CD4-positive, alpha-beta memory T cell (primary cell): ENCODE measurements around the gene DCST1. TPM values are rescaled to one million over a fixed set of nuclear protein-coding genes. Genes with fewer than 3 reads are reported as not detected.
A peak's percentile ranks its signal among the peaks of the same experiment; 100 is the strongest.

Experiments used
- CTCF ChIA-PET: fragments of 350-600 bp; sonication (Branson Sonifier 250); formaldehyde crosslinking; loops from one replicate; lab custom pipeline; 2021; ENCODE audit warnings: inconsistent platforms; ENCODE audit not compliant: partially characterized antibody; lab: Charles Lee
- POLR2A ChIA-PET: fragments of 350-600 bp; sonication (Branson Sonifier 250); formaldehyde crosslinking; loops from one replicate; lab custom pipeline; 2021; ENCODE audit not compliant: partially characterized antibody; lab: Charles Lee
- DNase-seq, 5 donors: peaks; one replicate each; pipeline versions ENCODE4 v3.0.0 to v3.0.0-alpha.2; 2020 to 2022; ENCODE audit warnings: mixed read lengths in 1 of 5
- H3K27ac ChIP-seq: one replicate; pipeline ENCODE4 v1.7.0; 2013; ENCODE audit warnings: low read depth, low read length
- H3K27me3 ChIP-seq: 2 replicates; pipeline ENCODE4 v1.7.0; 2013; ENCODE audit warnings: mild to moderate bottlenecking, low read length, moderate library complexity; ENCODE audit not compliant: insufficient read depth
- H3K36me3 ChIP-seq: 2 replicates; pipeline ENCODE4 v1.7.0; 2013; ENCODE audit warnings: mild to moderate bottlenecking, low read length, moderate library complexity; ENCODE audit not compliant: insufficient read depth
- H3K4me1 ChIP-seq: 2 replicates; pipeline ENCODE4 v1.7.0; 2013; ENCODE audit warnings: mild to moderate bottlenecking, low read length, moderate library complexity; ENCODE audit not compliant: insufficient read depth
- H3K4me3 ChIP-seq, 2 donors: one replicate each; pipeline ENCODE4 v1.7.0; 2013; ENCODE audit warnings: low read length in 2 of 2, mild to moderate bottlenecking in 1 of 2
- H3K9me3 ChIP-seq, 2 donors: one replicate each; pipeline ENCODE4 v1.7.0; 2013; ENCODE audit warnings: low read length in 2 of 2, control low read depth in 1 of 2; ENCODE audit not compliant: control insufficient read depth in 1 of 2
- H3K27ac Mint-ChIP-seq, 7 donors: one replicate each; pipeline ENCODE4 v1.8.0; 2020 to 2021; ENCODE audit warnings: mixed read lengths in 7 of 7, mild to moderate bottlenecking in 6 of 7, inconsistent platforms in 3 of 7, moderate library complexity in 3 of 7
- H3K27me3 Mint-ChIP-seq, 2 donors: one replicate each; pipeline ENCODE4 v1.8.0; 2020 to 2021; ENCODE audit warnings: mixed read lengths in 2 of 2
- H3K36me3 Mint-ChIP-seq, 2 donors: one replicate each; pipeline ENCODE4 v1.8.0; 2020 to 2021; ENCODE audit warnings: mixed read lengths in 2 of 2, inconsistent platforms in 1 of 2, mild to moderate bottlenecking in 1 of 2
- H3K4me1 Mint-ChIP-seq, 4 donors: one replicate each; pipeline ENCODE4 v1.8.0; 2020 to 2021; ENCODE audit warnings: mixed read lengths in 4 of 4, mild to moderate bottlenecking in 1 of 4
- H3K4me3 Mint-ChIP-seq, 8 donors: one replicate each; pipeline ENCODE4 v1.8.0; 2020 to 2021; ENCODE audit warnings: mixed read lengths in 8 of 8, mild to moderate bottlenecking in 7 of 8, moderate library complexity in 6 of 8, inconsistent platforms in 3 of 8
- H3K9me3 Mint-ChIP-seq, 8 donors: one replicate each; pipeline ENCODE4 v1.8.0; 2020 to 2021; ENCODE audit warnings: mixed read lengths in 8 of 8, mild to moderate bottlenecking in 5 of 8, inconsistent platforms in 3 of 8, moderate library complexity in 1 of 8
- intact Hi-C: fragments of 100-400 bp; cut with micrococcal nuclease; formaldehyde crosslinking; loops from one replicate; pipeline ENCODE4 v1.15.1; 2023
- polyA plus RNA-seq, 2 donors: library from polyadenylated mRNA; unstranded; fragments of 300-500 nt; fragmentation: Illumina TruSeq; gene quantifications; one replicate each; pipeline ENCODE4 v1.2.3, GENCODE V29; 2021
- total RNA-seq, 2 experiments: library from RNA; stranded (reverse); gene quantifications; one replicate each; pipeline ENCODE4 v1.2.3, GENCODE V29; 2021

DCST1 gene
- total and polyA plus RNA-seq, 4 experiments from 2014 or later: 0.14 TPM; not detected in 3

DNA sequence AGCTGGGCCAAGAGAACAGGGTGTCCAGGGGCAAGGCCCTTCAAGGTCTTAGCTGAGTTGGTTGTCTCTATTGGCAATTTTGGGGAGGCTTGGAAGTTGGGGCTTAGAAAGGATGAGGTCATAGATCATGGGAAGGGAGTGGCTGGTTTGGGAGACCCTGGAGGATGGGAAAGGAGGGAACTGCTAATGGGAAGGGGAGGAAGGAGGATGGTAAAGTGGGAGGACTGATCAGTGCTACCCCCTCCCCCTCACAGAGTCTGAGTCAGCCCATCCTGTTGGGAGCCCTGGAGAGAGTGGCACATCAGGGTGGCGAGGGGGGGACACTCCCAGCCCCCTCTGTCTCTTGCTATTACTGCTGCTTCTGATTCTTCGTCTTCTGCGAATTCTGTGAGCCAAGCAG lies 35.0 kb downstream of the DCST1 start:
- Mint-ChIP-seq H3K36me3 (peaks cover 11 to 17% of the 10 kb centered on the region in 2 donors), H3K9me3 (no peaks in the 10 kb centered on the region), H3K4me3 (peak overlapping the region in 1 of 8 donors; percentile 42), H3K27ac (peak overlapping the region in 1 of 7 donors; percentile 80), H3K27me3 (no peaks in the 10 kb centered on the region), H3K4me1 (peaks cover 19 to 60% (median 33%) of the 10 kb centered on the region in 4 donors)
- no peaks in the 10 kb centered on the region for H3K27me3 ChIP-seq
- H3K4me3 ChIP-seq: no peak overlapping the region
- H3K36me3 ChIP-seq: no peaks in the 10 kb centered on the region
- H3K27ac ChIP-seq: no peak overlapping the region
- no peaks in the 10 kb centered on the region for H3K9me3 ChIP-seq
- POLR2A ChIA-PET: interaction anchor here (0.5 kb wide), 1 partner anchor 601 kb away, joined by 3 read pairs; no protein-coding TSS in a partner anchor
- intact Hi-C loops: loop anchor here (10.0 kb wide), 1 partner anchor 304 kb away; no protein-coding TSS in a partner anchor
- peaks cover 38% of the 10 kb centered on the region for H3K4me1 ChIP-seq
- CTCF ChIA-PET: interaction anchor here (6.7 kb wide), 1 partner anchor 16 kb away, joined by 74 read pairs; no protein-coding TSS in a partner anchor
- no peak for DNase-seq

DNA sequence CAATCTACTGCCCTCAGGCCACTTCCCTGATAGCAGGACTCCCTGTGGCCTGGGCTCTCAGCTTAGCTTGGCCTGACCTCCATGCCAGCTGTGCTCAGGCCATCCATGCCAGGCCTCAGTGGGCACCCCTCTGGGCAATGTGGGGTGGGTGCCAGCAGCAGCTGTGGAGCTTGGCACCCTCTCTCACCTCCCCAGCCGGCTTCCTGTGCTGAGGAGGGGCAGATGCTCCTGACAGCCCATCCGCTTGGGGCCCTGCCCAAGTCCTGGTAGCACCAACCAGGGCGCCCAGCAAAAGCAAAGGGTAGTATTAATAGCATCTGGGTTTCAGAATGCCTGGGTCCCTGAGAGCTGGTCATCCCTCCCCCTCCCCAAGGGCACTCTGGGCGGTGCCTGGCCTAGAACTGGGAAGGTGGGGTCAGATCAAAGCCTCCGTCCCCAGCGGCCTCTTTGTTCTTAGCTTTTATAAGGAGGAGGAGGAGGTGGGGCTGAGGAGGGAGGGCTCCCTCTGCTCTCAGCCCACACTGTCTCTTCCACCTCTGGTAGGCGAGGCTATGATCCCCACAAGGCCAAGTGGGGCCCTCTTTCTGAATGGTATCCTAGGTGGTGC lies 36.0 kb downstream of the DCST1 start:
- no peaks in the 10 kb centered on the region for H3K36me3 ChIP-seq
- H3K4me1 ChIP-seq: peaks cover 35% of the 10 kb centered on the region
- intact Hi-C loops: loop anchor here (10.0 kb wide), 1 partner anchor 305 kb away; no protein-coding TSS in a partner anchor
- H3K27ac Mint-ChIP-seq: peak overlapping the region in 1 of 7 donors; percentile 68
- ChIA-PET CTCF (interaction anchor here (1.0 to 2.5 kb wide), 3 partner anchors 8 to 15 kb away, joined by 4 to 9 read pairs (median 9); no protein-coding TSS in a partner anchor), POLR2A (interaction anchor here (2.9 to 3.9 kb wide), 2 partner anchors 11 to 16 kb away, joined by 16 to 19 read pairs; no protein-coding TSS in a partner anchor)
- no peak overlapping the region for H3K27ac ChIP-seq
- no peaks in the 10 kb centered on the region for H3K27me3 Mint-ChIP-seq
- H3K9me3 Mint-ChIP-seq: no peaks in the 10 kb centered on the region
- no peaks in the 10 kb centered on the region for H3K9me3 ChIP-seq
- H3K36me3 Mint-ChIP-seq: peaks cover 11 to 16% of the 10 kb centered on the region in 2 donors
- H3K4me1 Mint-ChIP-seq: peaks cover 16 to 59% (median 33%) of the 10 kb centered on the region in 4 donors
- no peak for DNase-seq
- H3K27me3 ChIP-seq: no peaks in the 10 kb centered on the region
- H3K4me3 Mint-ChIP-seq: no peak overlapping the region
- no peak overlapping the region for H3K4me3 ChIP-seq

- H3K27ac Mint-ChIP-seq: no peak overlapping the region
- no peak for DNase-seq
- POLR2A ChIA-PET: interaction anchor here (0.7 to 3.9 kb wide), 4 partner anchors 10 to 53 kb away, joined by 3 to 19 read pairs (median 10); partner anchors contain the start of gene ADAM15
- no peaks in the 10 kb centered on the region for H3K27me3 Mint-ChIP-seq
- peaks cover 30% of the 10 kb centered on the region for H3K4me1 ChIP-seq
- no peaks in the 10 kb centered on the region for H3K9me3 ChIP-seq
- H3K9me3 Mint-ChIP-seq: no peaks in the 10 kb centered on the region
- intact Hi-C loops: no loop called here
- no peaks in the 10 kb centered on the region for H3K27me3 ChIP-seq
- CTCF ChIA-PET: interaction anchor here (0.7 to 2.5 kb wide), 7 partner anchors 9 to 26 kb away, joined by 3 to 9 read pairs (median 4); no protein-coding TSS in a partner anchor
- H3K4me3 ChIP-seq: peak overlapping the region; percentile 14 to 40
- H3K36me3 Mint-ChIP-seq: peaks cover 11 to 16% of the 10 kb centered on the region in 2 donors
- peak overlapping the region in 2 of 8 donors; percentile 15 to 60 for H3K4me3 Mint-ChIP-seq
- peaks cover 14 to 56% (median 31%) of the 10 kb centered on the region in 4 donors for H3K4me1 Mint-ChIP-seq
- H3K36me3 ChIP-seq: no peaks in the 10 kb centered on the region
- H3K27ac ChIP-seq: no peak overlapping the region
Observed at GRCh38 chr1:155070158-155070621, 36.6 kb downstream of the DCST1 start.

DNA sequence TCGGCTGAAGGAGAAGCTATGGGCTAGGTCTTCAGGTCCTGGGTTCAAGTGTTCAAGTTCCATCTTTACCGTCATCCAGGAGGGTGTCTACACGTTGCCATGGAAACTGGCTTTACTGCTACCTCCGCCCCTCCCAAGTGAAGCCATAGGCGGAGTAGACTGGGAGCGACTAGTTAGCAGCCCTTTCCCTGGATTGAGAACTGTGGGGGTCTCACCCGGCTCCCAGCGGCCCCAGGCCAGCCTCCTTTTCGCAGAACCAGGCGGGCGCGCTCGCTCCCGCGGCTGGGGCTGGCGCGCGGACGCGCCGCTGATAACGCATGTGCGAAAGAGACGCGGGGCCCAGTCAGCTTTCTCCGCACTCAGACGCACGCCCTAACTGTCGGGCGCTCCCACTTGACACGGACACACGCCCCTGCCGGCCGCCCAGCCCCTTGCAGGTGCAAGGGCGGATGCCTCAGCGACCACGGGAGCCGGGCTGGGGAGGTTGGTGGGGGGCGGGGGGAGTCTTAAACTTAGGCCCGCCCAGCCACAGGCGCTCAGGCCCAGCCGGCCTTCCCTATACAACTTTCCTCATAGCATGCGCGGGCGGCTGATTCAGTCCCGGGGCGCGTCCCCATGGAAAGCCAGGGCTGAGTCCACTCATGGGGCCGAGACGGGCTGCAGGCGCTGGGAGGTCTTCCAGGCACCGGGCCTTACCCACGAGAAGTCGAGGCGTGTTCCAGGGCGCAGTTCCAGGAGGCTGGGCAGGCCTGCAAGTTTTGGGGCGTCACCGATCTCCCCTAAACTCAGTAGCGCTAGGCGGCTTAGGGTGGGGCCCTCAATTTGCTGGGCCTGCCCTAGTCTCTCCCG lies 37.3 kb downstream of the DCST1 start:
- Mint-ChIP-seq H3K4me3 (peak overlapping the region in 7 of 8 donors; percentile 10 to 68 (median 60)), H3K27ac (peak overlapping the region in 2 of 7 donors; percentile 13 to 80), H3K36me3 (peaks cover 11 to 16% of the 10 kb centered on the region in 2 donors), H3K4me1 (peaks cover 14 to 55% (median 32%) of the 10 kb centered on the region in 4 donors), H3K27me3 (no peaks in the 10 kb centered on the region), H3K9me3 (no peaks in the 10 kb centered on the region)
- ChIA-PET CTCF (interaction anchor here (0.7 to 2.6 kb wide), 10 partner anchors 9 to 54 kb away, joined by 3 to 10 read pairs (median 4); no protein-coding TSS in a partner anchor), POLR2A (interaction anchor here (0.7 to 3.9 kb wide), 4 partner anchors 9 to 54 kb away, joined by 3 to 19 read pairs (median 10); partner anchors contain the start of gene ADAM15)
- intact Hi-C loops: loop anchor here (1.0 kb wide), 2 partner anchors 8 to 9 kb away; partner anchors contain the start of gene EFNA4
- Histone ChIP-seq H3K4me1 (peaks cover 30% of the 10 kb centered on the region), H3K27me3 (no peaks in the 10 kb centered on the region), H3K4me3 (peak overlapping the region; percentile 14 to 40), H3K27ac (no peak overlapping the region), H3K36me3 (no peaks in the 10 kb centered on the region), H3K9me3 (no peaks in the 10 kb centered on the region)
- DNase-seq: peak; percentile 73 to 87 (median 79)

GRCh38 chr1:155071701-155072100 lies 38.1 kb downstream of the DCST1 start:
- Histone ChIP-seq H3K4me3 (no peak overlapping the region), H3K36me3 (no peaks in the 10 kb centered on the region), H3K4me1 (peaks cover 30% of the 10 kb centered on the region), H3K27me3 (no peaks in the 10 kb centered on the region), H3K9me3 (no peaks in the 10 kb centered on the region), H3K27ac (no peak overlapping the region)
- Mint-ChIP-seq H3K9me3 (no peaks in the 10 kb centered on the region), H3K36me3 (peaks cover 11 to 15% of the 10 kb centered on the region in 2 donors), H3K27ac (peak overlapping the region in 5 of 7 donors; percentile 13 to 80 (median 72)), H3K4me3 (peak overlapping the region in 5 of 8 donors; percentile 24 to 68 (median 62)), H3K27me3 (no peaks in the 10 kb centered on the region), H3K4me1 (peaks cover 10 to 52% (median 29%) of the 10 kb centered on the region in 4 donors)
- ChIA-PET CTCF (interaction anchor here (0.6 to 2.6 kb wide), 6 partner anchors 12 to 54 kb away, joined by 3 to 10 read pairs (median 4); no protein-coding TSS in a partner anchor), POLR2A (interaction anchor here (2.0 to 3.9 kb wide), 3 partner anchors 8 to 13 kb away, joined by 12 to 19 read pairs (median 16); partner anchors contain the start of gene EFNA4)
- intact Hi-C loops: loop anchor here (1.0 kb wide), 2 partner anchors 8 to 9 kb away; partner anchors contain the start of gene EFNA4
- DNase-seq: no peak

- intact Hi-C loops: no loop called here
- H3K36me3 ChIP-seq: no peaks in the 10 kb centered on the region
- H3K4me1 Mint-ChIP-seq: peaks cover 12 to 57% (median 31%) of the 10 kb centered on the region in 4 donors
- H3K27ac ChIP-seq: no peak overlapping the region
- peaks cover 7 to 9% of the 10 kb centered on the region in 2 donors for H3K36me3 Mint-ChIP-seq
- POLR2A ChIA-PET: interaction anchor here (2.0 to 3.9 kb wide), 3 partner anchors 8 to 12 kb away, joined by 12 to 19 read pairs (median 16); partner anchors contain the start of gene EFNA4
- no peak for DNase-seq
- CTCF ChIA-PET: interaction anchor here (0.6 to 4.2 kb wide), 6 partner anchors 12 to 28 kb away, joined by 3 to 26 read pairs (median 6); no protein-coding TSS in a partner anchor
- H3K4me3 ChIP-seq: no peak overlapping the region
- H3K27me3 ChIP-seq: no peaks in the 10 kb centered on the region
- H3K27me3 Mint-ChIP-seq: no peaks in the 10 kb centered on the region
- no peaks in the 10 kb centered on the region for H3K9me3 ChIP-seq
- H3K4me3 Mint-ChIP-seq: no peak overlapping the region
- peaks cover 30% of the 10 kb centered on the region for H3K4me1 ChIP-seq
- H3K27ac Mint-ChIP-seq: peak overlapping the region in 2 of 7 donors; percentile 13 to 14
- no peaks in the 10 kb centered on the region for H3K9me3 Mint-ChIP-seq
Observed at GRCh38 chr1:155072531-155073289, 39.1 kb downstream of the DCST1 start.
